C4-2B (cell line): Measurements from ENCODE around the gene CDH8.
"Not testable (repeated sequence)": the region's sequence is repeated elsewhere in the genome, so short reads cannot be mapped to it uniquely, and the experiment has no call there.

Experiments used
- H3K27ac ChIP-seq: fragments of 450-650 bp; 2 replicates; pipeline ENCODE4 v1.5.1; 2017
- CTCF ChIP-seq: fragments of 450-650 bp; conservative IDR thresholded peaks from 2 replicates; pipeline ENCODE4 v1.5.1; 2017; ENCODE audit warnings: mild to moderate bottlenecking
- ZFX ChIP-seq: fragments of 450-650 bp; IDR thresholded peaks from 2 replicates; pipeline ENCODE4 v1.6.1; 2017

CDH8 gene

GRCh38 chr16:61726701-61727100, 309.5 kb downstream of the CDH8 start:
- no peak for TF ChIP-seq ZFX
- TF ChIP-seq CTCF = no peak
- no peak overlapping the region for H3K27ac ChIP-seq

GRCh38 chr16:61726125-61726524, 310.1 kb downstream of the CDH8 start:
- H3K27ac ChIP-seq = no peak overlapping the region
- TF ChIP-seq CTCF = no peak
- no peak for TF ChIP-seq ZFX

- TF ChIP-seq CTCF (no peak), ZFX (no peak)
These were observed 314.7 kb downstream of the CDH8 start for GRCh38 chr16:61721544-61721943.

DNA sequence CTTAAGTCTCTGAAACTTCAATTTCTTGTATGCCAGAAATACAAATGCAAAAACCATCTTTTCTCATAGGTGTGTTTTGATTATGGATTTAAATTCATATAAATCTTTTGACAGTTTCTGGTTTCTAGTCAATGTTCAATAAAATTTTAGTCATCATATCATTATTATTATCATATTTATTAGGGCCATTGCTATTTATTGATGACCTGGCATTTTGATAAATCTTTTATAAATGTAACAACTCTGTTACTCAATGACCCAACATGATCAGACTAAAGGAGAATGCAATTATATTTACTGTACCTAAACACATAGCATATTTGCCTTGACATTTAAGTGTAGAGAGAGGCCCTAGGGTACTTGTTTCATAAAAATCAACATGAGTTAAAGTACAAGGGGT, 320.8 kb downstream of the CDH8 start:
- TF ChIP-seq ZFX = no peak
- TF ChIP-seq CTCF = no peak
- H3K27ac ChIP-seq = no peak overlapping the region

More at GRCh38 chr16:61721544-61721943, 314.7 kb downstream of the CDH8 start:
- H3K27ac ChIP-seq = no peak overlapping the region

- no peak for TF ChIP-seq CTCF
- no peak for TF ChIP-seq ZFX
- no peak overlapping the region for H3K27ac ChIP-seq
These were observed 322.5 kb downstream of the CDH8 start for GRCh38 chr16:61713787-61714186.

DNA sequence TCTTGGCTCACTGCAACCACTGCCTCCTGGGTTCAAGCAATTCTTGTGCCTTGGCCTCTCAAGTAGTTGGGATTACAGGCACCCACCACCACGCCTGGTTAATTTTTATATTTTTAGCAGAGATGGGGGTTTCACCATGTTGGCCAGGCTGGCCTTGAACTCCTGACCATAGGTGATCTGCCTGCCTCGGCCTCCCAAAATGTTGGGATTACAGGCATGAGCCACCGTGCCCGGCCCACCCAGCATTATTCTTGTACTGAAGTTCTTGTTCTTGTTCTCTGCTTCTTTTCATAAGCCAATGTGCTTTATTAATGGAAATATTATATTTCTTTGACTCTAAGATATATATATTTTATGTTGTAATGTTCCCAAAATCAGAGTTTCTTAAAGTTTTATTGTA, 336.6 kb downstream of the CDH8 start:
- H3K27ac ChIP-seq = not testable (repeated sequence)

GRCh38 chr16:61684541-61684940, 351.7 kb downstream of the CDH8 start:
- no peak overlapping the region for H3K27ac ChIP-seq

More at GRCh38 chr16:61684541-61684940, 351.7 kb downstream of the CDH8 start:
- no peak for TF ChIP-seq CTCF
- TF ChIP-seq ZFX = no peak
